Measurements from ENCODE around the gene BRINP1.

The BRINP1 gene

GRCh38 chr9:119343059-119343990, 25.9 kb downstream of the BRINP1 start:
- DNase-seq, result no peak
- Histone ChIP-seq H3K36me3 (ENCODE audit: control insufficient read depth, insufficient read depth, low read length) (no peaks in the 10 kb centered on the region), H3K4me3 (ENCODE audit: insufficient read depth, low read depth, low read length, poor library complexity, severe bottlenecking) (no peak overlapping the region), H3K9me3 (ENCODE audit: control insufficient read depth, low read length) (no peaks in the 10 kb centered on the region), H3K4me1 (ENCODE audit: control insufficient read depth, insufficient read depth, low read length, poor library complexity, severe bottlenecking) (no peaks in the 10 kb centered on the region), H3K27me3 (replicated peaks; ENCODE audit: control insufficient read depth, insufficient read depth, low read length, poor library complexity, severe bottlenecking) (no peaks in the 10 kb centered on the region), H3K27ac (ENCODE audit: insufficient read depth, low read length, poor library complexity, severe bottlenecking) (no peak overlapping the region)

GRCh38 chr9:119339056-119339455, 30.2 kb downstream of the BRINP1 start:
- no peak overlapping the region for H3K27ac ChIP-seq (ENCODE audit: insufficient read depth, low read length, poor library complexity, severe bottlenecking)
- H3K27me3 ChIP-seq (replicated peaks; ENCODE audit: control insufficient read depth, insufficient read depth, low read length, poor library complexity, severe bottlenecking), result no peaks in the 10 kb centered on the region
- no peak for DNase-seq
- no peaks in the 10 kb centered on the region for H3K4me1 ChIP-seq (ENCODE audit: control insufficient read depth, insufficient read depth, low read length, poor library complexity, severe bottlenecking)
- no peak overlapping the region for H3K4me3 ChIP-seq (ENCODE audit: insufficient read depth, low read depth, low read length, poor library complexity, severe bottlenecking)
- H3K36me3 ChIP-seq (ENCODE audit: control insufficient read depth, insufficient read depth, low read length), result no peaks in the 10 kb centered on the region
- H3K9me3 ChIP-seq (ENCODE audit: control insufficient read depth, low read length), result no peaks in the 10 kb centered on the region

- no peaks in the 10 kb centered on the region for H3K4me1 ChIP-seq (ENCODE audit: control insufficient read depth, insufficient read depth, low read length, poor library complexity, severe bottlenecking)
- no peak overlapping the region for H3K27ac ChIP-seq (ENCODE audit: insufficient read depth, low read length, poor library complexity, severe bottlenecking)
- no peaks in the 10 kb centered on the region for H3K9me3 ChIP-seq (ENCODE audit: control insufficient read depth, low read length)
- no peaks in the 10 kb centered on the region for H3K27me3 ChIP-seq (replicated peaks; ENCODE audit: control insufficient read depth, insufficient read depth, low read length, poor library complexity, severe bottlenecking)
- no peaks in the 10 kb centered on the region for H3K36me3 ChIP-seq (ENCODE audit: control insufficient read depth, insufficient read depth, low read length)
- DNase-seq, result no peak
- H3K4me3 ChIP-seq (ENCODE audit: insufficient read depth, low read depth, low read length, poor library complexity, severe bottlenecking), result no peak overlapping the region
Observed at GRCh38 chr9:119337573-119337972, 31.7 kb downstream of the BRINP1 start.

- Histone ChIP-seq H3K9me3 (ENCODE audit: control insufficient read depth, low read length) (no peaks in the 10 kb centered on the region), H3K27ac (ENCODE audit: insufficient read depth, low read length, poor library complexity, severe bottlenecking) (no peak overlapping the region), H3K36me3 (ENCODE audit: control insufficient read depth, insufficient read depth, low read length) (no peaks in the 10 kb centered on the region), H3K4me3 (ENCODE audit: insufficient read depth, low read depth, low read length, poor library complexity, severe bottlenecking) (no peak overlapping the region), H3K4me1 (ENCODE audit: control insufficient read depth, insufficient read depth, low read length, poor library complexity, severe bottlenecking) (no peaks in the 10 kb centered on the region), H3K27me3 (replicated peaks; ENCODE audit: control insufficient read depth, insufficient read depth, low read length, poor library complexity, severe bottlenecking) (no peaks in the 10 kb centered on the region)
- no peak for DNase-seq
Observed at GRCh38 chr9:119334745-119335144, 34.5 kb downstream of the BRINP1 start.

- Histone ChIP-seq H3K36me3 (ENCODE audit: control insufficient read depth, insufficient read depth, low read length) (no peaks in the 10 kb centered on the region), H3K4me3 (ENCODE audit: insufficient read depth, low read depth, low read length, poor library complexity, severe bottlenecking) (no peak overlapping the region), H3K27ac (ENCODE audit: insufficient read depth, low read length, poor library complexity, severe bottlenecking) (no peak overlapping the region), H3K4me1 (ENCODE audit: control insufficient read depth, insufficient read depth, low read length, poor library complexity, severe bottlenecking) (no peaks in the 10 kb centered on the region), H3K9me3 (ENCODE audit: control insufficient read depth, low read length) (no peaks in the 10 kb centered on the region), H3K27me3 (replicated peaks; ENCODE audit: control insufficient read depth, insufficient read depth, low read length, poor library complexity, severe bottlenecking) (no peaks in the 10 kb centered on the region)
- no peak for DNase-seq
Observed at GRCh38 chr9:119333507-119334229, 35.6 kb downstream of the BRINP1 start.

- no peaks in the 10 kb centered on the region for H3K36me3 ChIP-seq (ENCODE audit: control insufficient read depth, insufficient read depth, low read length)
- H3K9me3 ChIP-seq (ENCODE audit: control insufficient read depth, low read length), result no peaks in the 10 kb centered on the region
- H3K4me1 ChIP-seq (ENCODE audit: control insufficient read depth, insufficient read depth, low read length, poor library complexity, severe bottlenecking), result no peaks in the 10 kb centered on the region
- H3K27me3 ChIP-seq (replicated peaks; ENCODE audit: control insufficient read depth, insufficient read depth, low read length, poor library complexity, severe bottlenecking), result no peaks in the 10 kb centered on the region
- no peak for DNase-seq
- H3K4me3 ChIP-seq (ENCODE audit: insufficient read depth, low read depth, low read length, poor library complexity, severe bottlenecking), result no peak overlapping the region
- H3K27ac ChIP-seq (ENCODE audit: insufficient read depth, low read length, poor library complexity, severe bottlenecking), result no peak overlapping the region
Observed at GRCh38 chr9:119332522-119332921, 36.7 kb downstream of the BRINP1 start.

- Histone ChIP-seq H3K36me3 (ENCODE audit: control insufficient read depth, insufficient read depth, low read length) (no peaks in the 10 kb centered on the region), H3K27ac (ENCODE audit: insufficient read depth, low read length, poor library complexity, severe bottlenecking) (no peak overlapping the region), H3K4me3 (ENCODE audit: insufficient read depth, low read depth, low read length, poor library complexity, severe bottlenecking) (no peak overlapping the region), H3K4me1 (ENCODE audit: control insufficient read depth, insufficient read depth, low read length, poor library complexity, severe bottlenecking) (no peaks in the 10 kb centered on the region), H3K9me3 (ENCODE audit: control insufficient read depth, low read length) (no peaks in the 10 kb centered on the region), H3K27me3 (replicated peaks; ENCODE audit: control insufficient read depth, insufficient read depth, low read length, poor library complexity, severe bottlenecking) (no peaks in the 10 kb centered on the region)
- no peak for DNase-seq
Observed at GRCh38 chr9:119322184-119322583, 47.1 kb downstream of the BRINP1 start.

- no peaks in the 10 kb centered on the region for H3K27me3 ChIP-seq (replicated peaks; ENCODE audit: control insufficient read depth, insufficient read depth, low read length, poor library complexity, severe bottlenecking)
- no peak for DNase-seq
- no peaks in the 10 kb centered on the region for H3K36me3 ChIP-seq (ENCODE audit: control insufficient read depth, insufficient read depth, low read length)
- H3K4me1 ChIP-seq (ENCODE audit: control insufficient read depth, insufficient read depth, low read length, poor library complexity, severe bottlenecking), result no peaks in the 10 kb centered on the region
- no peak overlapping the region for H3K27ac ChIP-seq (ENCODE audit: insufficient read depth, low read length, poor library complexity, severe bottlenecking)
- H3K9me3 ChIP-seq (ENCODE audit: control insufficient read depth, low read length), result no peaks in the 10 kb centered on the region
- H3K4me3 ChIP-seq (ENCODE audit: insufficient read depth, low read depth, low read length, poor library complexity, severe bottlenecking), result no peak overlapping the region
Observed at GRCh38 chr9:119318371-119318770, 50.9 kb downstream of the BRINP1 start.

GRCh38 chr9:119313846-119314245, 55.4 kb downstream of the BRINP1 start:
- no peaks in the 10 kb centered on the region for H3K36me3 ChIP-seq (ENCODE audit: control insufficient read depth, insufficient read depth, low read length)
- H3K4me1 ChIP-seq (ENCODE audit: control insufficient read depth, insufficient read depth, low read length, poor library complexity, severe bottlenecking), result no peaks in the 10 kb centered on the region
- no peak overlapping the region for H3K4me3 ChIP-seq (ENCODE audit: insufficient read depth, low read depth, low read length, poor library complexity, severe bottlenecking)
- no peaks in the 10 kb centered on the region for H3K9me3 ChIP-seq (ENCODE audit: control insufficient read depth, low read length)
- no peak overlapping the region for H3K27ac ChIP-seq (ENCODE audit: insufficient read depth, low read length, poor library complexity, severe bottlenecking)
- DNase-seq, result no peak
- no peaks in the 10 kb centered on the region for H3K27me3 ChIP-seq (replicated peaks; ENCODE audit: control insufficient read depth, insufficient read depth, low read length, poor library complexity, severe bottlenecking)

GRCh38 chr9:119310741-119311140, 58.5 kb downstream of the BRINP1 start:
- Histone ChIP-seq H3K9me3 (ENCODE audit: control insufficient read depth, low read length) (no peaks in the 10 kb centered on the region), H3K27ac (ENCODE audit: insufficient read depth, low read length, poor library complexity, severe bottlenecking) (no peak overlapping the region), H3K36me3 (ENCODE audit: control insufficient read depth, insufficient read depth, low read length) (no peaks in the 10 kb centered on the region), H3K4me1 (ENCODE audit: control insufficient read depth, insufficient read depth, low read length, poor library complexity, severe bottlenecking) (no peaks in the 10 kb centered on the region), H3K4me3 (ENCODE audit: insufficient read depth, low read depth, low read length, poor library complexity, severe bottlenecking) (no peak overlapping the region), H3K27me3 (replicated peaks; ENCODE audit: control insufficient read depth, insufficient read depth, low read length, poor library complexity, severe bottlenecking) (no peaks in the 10 kb centered on the region)
- no peak for DNase-seq

Measured in effector memory CD4-positive, alpha-beta T cell (primary cell).